ENCODE data around the gene MIB1. TPM values are rescaled to one million over a fixed set of nuclear protein-coding genes. Genes with fewer than 3 reads are reported as not detected.

The MIB1 gene
- total RNA-seq, 1 experiment from 2014 or later: 48.1 TPM

- POLR2A ChIA-PET: no interaction called here
- no TSS peak for BruUV-seq (replicated peaks)
- intact Hi-C loops (cut with micrococcal nuclease; ENCODE audit: unreplicated experiment): no loop called here
- CTCF ChIA-PET: no interaction called here
- Mint-ChIP-seq H3K4me3 (ENCODE audit: unreplicated experiment) (no peak overlapping the region), H3K9me3 (ENCODE audit: unreplicated experiment) (no peaks in the 10 kb centered on the region), H3K27me3 (ENCODE audit: insufficient read depth, unreplicated experiment) (no peaks in the 10 kb centered on the region), H3K27ac (ENCODE audit: unreplicated experiment) (no peak overlapping the region), H3K4me1 (ENCODE audit: low read depth, unreplicated experiment) (no peaks in the 10 kb centered on the region), H3K36me3 (ENCODE audit: insufficient read depth, unreplicated experiment) (no peaks in the 10 kb centered on the region)
- Histone ChIP-seq H3K4me1 (no peaks in the 10 kb centered on the region), H3K27me3 (replicated peaks; ENCODE audit: control insufficient read depth, insufficient read depth, low read length) (no peaks in the 10 kb centered on the region), H3K4me3 (ENCODE audit: low read depth, low read length) (no peak overlapping the region), H3K36me3 (ENCODE audit: control insufficient read depth, insufficient read depth, low read length) (no peaks in the 10 kb centered on the region), H3K9me3 (no peaks in the 10 kb centered on the region)
- TF ChIP-seq CTCF (IDR thresholded peaks at IDR 0.05; ENCODE audit: insufficient read depth in 1 of 2, low read depth in 1 of 2, low read length in 1 of 2, severe bottlenecking in 1 of 2, unreplicated experiment in 1 of 2): no peak
- DNase-seq: no peak
Measured at GRCh38 chr18:21761471-21762115, 21.0 kb downstream of the MIB1 start.

DNA sequence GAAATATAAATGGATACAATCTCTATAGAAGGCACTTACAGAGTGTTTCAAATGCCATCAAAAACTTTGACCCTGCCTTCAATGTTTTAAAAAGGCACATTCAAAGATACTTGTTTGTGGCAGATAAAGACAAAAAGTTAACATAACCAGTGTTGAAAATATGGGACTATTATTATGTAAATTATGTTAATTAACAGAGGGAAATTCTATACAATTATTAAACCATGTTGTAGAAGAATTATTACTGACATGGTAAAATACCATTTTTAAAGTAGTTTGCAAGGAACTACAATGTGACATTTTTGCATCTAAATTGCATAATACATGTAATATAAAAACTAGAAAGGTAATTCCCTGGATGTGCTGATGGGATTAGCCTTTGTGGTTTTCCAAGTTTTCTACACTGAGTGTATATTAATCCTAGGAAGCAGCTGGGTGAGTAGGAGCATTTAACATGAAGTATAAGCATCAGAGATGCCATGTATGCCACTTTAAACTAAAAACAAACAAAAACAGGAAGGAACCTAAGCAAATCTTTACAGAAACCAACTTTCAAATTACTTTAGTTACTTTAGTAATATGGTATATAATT is 21.7 kb downstream of the MIB1 start:
- POLR2A ChIA-PET: no interaction called here
- no TSS peak for BruUV-seq (replicated peaks)
- Mint-ChIP-seq H3K9me3 (ENCODE audit: unreplicated experiment) (no peaks in the 10 kb centered on the region), H3K36me3 (ENCODE audit: insufficient read depth, unreplicated experiment) (peaks cover 4% of the 10 kb centered on the region), H3K4me3 (ENCODE audit: unreplicated experiment) (no peak overlapping the region), H3K4me1 (ENCODE audit: low read depth, unreplicated experiment) (no peaks in the 10 kb centered on the region), H3K27me3 (ENCODE audit: insufficient read depth, unreplicated experiment) (no peaks in the 10 kb centered on the region), H3K27ac (ENCODE audit: unreplicated experiment) (no peak overlapping the region)
- intact Hi-C loops (cut with micrococcal nuclease; ENCODE audit: unreplicated experiment): no loop called here
- TF ChIP-seq CTCF (IDR thresholded peaks at IDR 0.05; ENCODE audit: insufficient read depth in 1 of 2, low read depth in 1 of 2, low read length in 1 of 2, severe bottlenecking in 1 of 2, unreplicated experiment in 1 of 2): no peak
- Histone ChIP-seq H3K27me3 (replicated peaks; ENCODE audit: control insufficient read depth, insufficient read depth, low read length) (no peaks in the 10 kb centered on the region), H3K9me3 (no peaks in the 10 kb centered on the region), H3K4me3 (ENCODE audit: low read depth, low read length) (no peak overlapping the region), H3K4me1 (no peaks in the 10 kb centered on the region), H3K36me3 (ENCODE audit: control insufficient read depth, insufficient read depth, low read length) (no peaks in the 10 kb centered on the region)
- no peak for DNase-seq
- CTCF ChIA-PET: interaction anchor here (0.6 kb wide), 1 partner anchor 32 kb away, joined by 4 read pairs; no protein-coding TSS in a partner anchor

GRCh38 chr18:21763846-21764646 is 23.5 kb downstream of the MIB1 start:
- Histone ChIP-seq H3K4me1 (no peaks in the 10 kb centered on the region), H3K9me3 (no peaks in the 10 kb centered on the region), H3K36me3 (ENCODE audit: control insufficient read depth, insufficient read depth, low read length) (no peaks in the 10 kb centered on the region), H3K27me3 (replicated peaks; ENCODE audit: control insufficient read depth, insufficient read depth, low read length) (no peaks in the 10 kb centered on the region), H3K4me3 (ENCODE audit: low read depth, low read length) (no peak overlapping the region)
- no peaks in the 10 kb centered on the region for H3K4me1 Mint-ChIP-seq (ENCODE audit: low read depth, unreplicated experiment)
- H3K27me3 Mint-ChIP-seq (ENCODE audit: insufficient read depth, unreplicated experiment): no peaks in the 10 kb centered on the region
- no peak for DNase-seq
- no peaks in the 10 kb centered on the region for H3K9me3 Mint-ChIP-seq (ENCODE audit: unreplicated experiment)
- ChIA-PET POLR2A (no interaction called here), CTCF (no interaction called here)
- TF ChIP-seq CTCF (IDR thresholded peaks at IDR 0.05; ENCODE audit: insufficient read depth in 1 of 2, low read depth in 1 of 2, low read length in 1 of 2, severe bottlenecking in 1 of 2, unreplicated experiment in 1 of 2): no peak
- no peak overlapping the region for H3K27ac Mint-ChIP-seq (ENCODE audit: unreplicated experiment)
- no peak overlapping the region for H3K4me3 Mint-ChIP-seq (ENCODE audit: unreplicated experiment)
- intact Hi-C loops (cut with micrococcal nuclease; ENCODE audit: unreplicated experiment): no loop called here
- no TSS peak for BruUV-seq (replicated peaks)
- peaks cover 14% of the 10 kb centered on the region for H3K36me3 Mint-ChIP-seq (ENCODE audit: insufficient read depth, unreplicated experiment)

Data from Caco-2 (cell line).